ENCODE data around the gene SPEN. TPM values are rescaled to one million over a fixed set of nuclear protein-coding genes. Genes with fewer than 3 reads are reported as not detected.
"Not testable (repeated sequence)": the region's sequence is repeated elsewhere in the genome, so short reads cannot be mapped to it uniquely, and the experiment has no call there.

SPEN gene, protein sequence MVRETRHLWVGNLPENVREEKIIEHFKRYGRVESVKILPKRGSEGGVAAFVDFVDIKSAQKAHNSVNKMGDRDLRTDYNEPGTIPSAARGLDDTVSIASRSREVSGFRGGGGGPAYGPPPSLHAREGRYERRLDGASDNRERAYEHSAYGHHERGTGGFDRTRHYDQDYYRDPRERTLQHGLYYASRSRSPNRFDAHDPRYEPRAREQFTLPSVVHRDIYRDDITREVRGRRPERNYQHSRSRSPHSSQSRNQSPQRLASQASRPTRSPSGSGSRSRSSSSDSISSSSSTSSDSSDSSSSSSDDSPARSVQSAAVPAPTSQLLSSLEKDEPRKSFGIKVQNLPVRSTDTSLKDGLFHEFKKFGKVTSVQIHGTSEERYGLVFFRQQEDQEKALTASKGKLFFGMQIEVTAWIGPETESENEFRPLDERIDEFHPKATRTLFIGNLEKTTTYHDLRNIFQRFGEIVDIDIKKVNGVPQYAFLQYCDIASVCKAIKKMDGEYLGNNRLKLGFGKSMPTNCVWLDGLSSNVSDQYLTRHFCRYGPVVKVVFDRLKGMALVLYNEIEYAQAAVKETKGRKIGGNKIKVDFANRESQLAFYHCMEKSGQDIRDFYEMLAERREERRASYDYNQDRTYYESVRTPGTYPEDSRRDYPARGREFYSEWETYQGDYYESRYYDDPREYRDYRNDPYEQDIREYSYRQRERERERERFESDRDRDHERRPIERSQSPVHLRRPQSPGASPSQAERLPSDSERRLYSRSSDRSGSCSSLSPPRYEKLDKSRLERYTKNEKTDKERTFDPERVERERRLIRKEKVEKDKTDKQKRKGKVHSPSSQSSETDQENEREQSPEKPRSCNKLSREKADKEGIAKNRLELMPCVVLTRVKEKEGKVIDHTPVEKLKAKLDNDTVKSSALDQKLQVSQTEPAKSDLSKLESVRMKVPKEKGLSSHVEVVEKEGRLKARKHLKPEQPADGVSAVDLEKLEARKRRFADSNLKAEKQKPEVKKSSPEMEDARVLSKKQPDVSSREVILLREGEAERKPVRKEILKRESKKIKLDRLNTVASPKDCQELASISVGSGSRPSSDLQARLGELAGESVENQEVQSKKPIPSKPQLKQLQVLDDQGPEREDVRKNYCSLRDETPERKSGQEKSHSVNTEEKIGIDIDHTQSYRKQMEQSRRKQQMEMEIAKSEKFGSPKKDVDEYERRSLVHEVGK (N-terminal part only)
- 3.3 and 4.8 TPM in 2 replicates for total RNA-seq (2014; rRNA removed; shearing (Covaris generic); ENCODE audit: low replicate concordance)

DNA sequence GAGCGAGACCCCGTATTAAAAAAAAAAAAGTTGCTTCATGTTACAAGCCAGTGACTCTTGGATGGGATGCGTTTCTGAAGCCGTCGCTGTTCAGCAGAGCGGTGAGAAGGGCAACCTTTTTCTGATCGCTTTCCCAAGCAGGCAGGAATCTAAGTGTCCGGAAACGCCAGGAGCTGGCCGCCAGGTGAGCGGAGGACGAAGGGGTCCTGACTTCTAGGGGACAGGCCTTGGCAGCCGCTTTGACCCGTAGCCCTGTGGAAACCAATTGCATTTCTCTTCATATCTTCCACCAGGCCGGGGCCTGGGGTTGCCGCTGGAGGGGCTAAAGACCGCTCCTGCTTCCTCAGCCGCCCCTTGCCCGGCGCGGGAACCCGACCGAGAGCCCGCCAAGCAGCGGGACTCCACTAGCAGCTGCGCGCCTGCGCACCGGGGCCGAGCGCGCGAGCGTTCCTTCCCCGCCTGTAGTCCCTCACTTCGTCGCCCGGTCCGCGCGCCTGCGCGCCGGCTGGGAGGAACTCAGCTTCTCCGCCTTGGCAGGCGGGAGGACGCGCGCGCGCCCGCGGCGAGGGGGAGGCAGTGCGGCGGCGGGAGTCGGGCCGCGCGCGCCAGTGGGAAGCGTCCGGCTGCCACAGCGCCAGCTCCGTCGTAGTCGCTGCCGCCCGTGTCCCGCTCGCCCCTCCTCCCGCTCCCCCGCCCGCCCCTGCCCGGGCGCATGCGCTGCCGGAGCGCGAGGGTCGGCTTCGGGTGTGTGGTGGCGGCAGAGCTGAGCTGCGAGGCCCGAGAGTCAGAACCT is at the start of gene SPEN:
TSS of gene SPEN (plus strand) at position 608 of the 793 bp plus-strand sequence. CDS start 361 bp downstream, outside the sequence.
- Histone ChIP-seq H3K4me3 (peak within 1 kb of the TSS; percentile 78), H3K27me3 (no peaks in the 10 kb centered on the region), H3K36me3 (no peaks in the 10 kb centered on the region), H3K9me3 (no peaks in the 10 kb centered on the region)
- peak; percentile 98 for DNase-seq

DNA sequence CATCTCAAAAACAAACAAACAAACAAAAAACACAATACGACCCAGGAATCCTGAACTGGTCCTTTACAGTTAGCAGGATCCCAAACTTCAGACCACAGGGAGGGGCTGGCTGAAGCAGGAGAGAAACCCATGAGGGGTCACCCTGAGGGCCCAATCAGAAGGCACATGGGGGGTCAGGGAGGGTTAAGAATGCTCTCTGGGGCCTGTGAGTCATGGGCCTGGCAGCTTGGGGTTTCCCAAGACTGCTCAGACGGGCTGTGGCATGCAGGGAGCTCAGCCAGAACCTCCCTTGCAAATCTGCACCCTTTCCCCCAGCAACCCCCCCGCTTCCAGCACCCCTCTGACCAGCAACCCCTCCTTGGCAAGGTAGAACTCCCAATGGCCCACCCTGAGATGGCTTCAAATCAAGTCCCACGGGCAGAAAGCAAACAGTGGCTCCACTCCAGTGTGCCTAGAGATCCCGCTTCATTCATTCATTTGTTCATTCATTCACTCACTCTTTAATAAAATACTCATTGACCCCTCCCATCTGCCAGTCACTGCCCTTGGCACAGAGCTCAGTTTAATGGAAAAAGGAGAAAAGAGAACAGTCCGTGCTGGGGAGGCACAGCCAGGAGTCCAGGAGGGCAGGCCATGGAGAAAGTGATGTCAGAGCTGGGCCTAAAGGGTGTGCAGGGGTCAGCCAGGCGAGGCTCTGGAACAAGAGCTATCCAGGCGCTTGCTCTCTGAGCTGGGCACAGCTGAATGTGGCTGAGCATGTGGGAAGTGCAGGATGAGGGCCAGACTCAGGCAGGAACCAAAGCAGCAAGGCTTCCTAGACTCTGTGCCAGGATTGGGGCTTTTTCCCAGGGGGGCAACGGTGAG is 48.3 kb upstream of the SPEN start:
- Histone ChIP-seq H3K36me3 (no peaks in the 10 kb centered on the region), H3K9me3 (no peaks in the 10 kb centered on the region), H3K4me3 (no peak overlapping the region), H3K27me3 (no peaks in the 10 kb centered on the region)
- DNase-seq = peak; percentile 99

GRCh38 chr1:15799928-15800835 is 47.3 kb upstream of the SPEN start:
- no peaks in the 10 kb centered on the region for H3K36me3 ChIP-seq
- no peak overlapping the region; the same call in 1 of the 2 replicates for H3K4me3 ChIP-seq
- no peaks in the 10 kb centered on the region for H3K9me3 ChIP-seq
- H3K27me3 ChIP-seq = no peaks in the 10 kb centered on the region
- DNase-seq = peak; percentile 94

- DNase-seq = peak; percentile 47
- no peak overlapping the region for H3K4me3 ChIP-seq
- no peaks in the 10 kb centered on the region for H3K36me3 ChIP-seq
- no peaks in the 10 kb centered on the region for H3K9me3 ChIP-seq
- no peaks in the 10 kb centered on the region for H3K27me3 ChIP-seq
These were observed 45.1 kb upstream of the SPEN start for GRCh38 chr1:15802234-15802965.

DNA sequence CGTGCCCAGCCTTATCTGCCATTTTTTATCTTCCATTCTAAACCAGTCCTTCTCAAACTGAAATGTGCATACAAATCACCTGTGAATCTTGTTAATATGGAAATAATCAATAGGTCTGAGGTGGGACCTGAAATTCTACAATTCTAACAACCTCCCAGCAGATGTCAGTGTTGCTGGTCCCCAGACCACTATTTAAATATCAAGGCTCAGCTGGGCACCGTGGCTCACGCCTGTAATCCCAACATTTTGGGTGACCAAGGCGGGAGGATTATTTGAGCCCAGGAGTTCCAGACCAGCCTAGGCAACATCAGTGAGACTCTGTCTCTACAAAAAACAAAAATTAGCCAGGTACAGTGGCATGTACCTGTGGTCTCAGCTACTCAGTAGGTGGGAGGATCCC is 44.1 kb upstream of the SPEN start:
- no peak for DNase-seq
- no peak overlapping the region for H3K4me3 ChIP-seq
- H3K9me3 ChIP-seq = no peaks in the 10 kb centered on the region
- H3K36me3 ChIP-seq = no peaks in the 10 kb centered on the region
- no peaks in the 10 kb centered on the region for H3K27me3 ChIP-seq

GRCh38 chr1:15804060-15804459 is 43.4 kb upstream of the SPEN start:
- no peak overlapping the region for H3K4me3 ChIP-seq
- H3K9me3 ChIP-seq = no peaks in the 10 kb centered on the region
- no peaks in the 10 kb centered on the region for H3K27me3 ChIP-seq
- H3K36me3 ChIP-seq = no peaks in the 10 kb centered on the region
- no peak for DNase-seq

GRCh38 chr1:15807121-15807520 is 40.4 kb upstream of the SPEN start:
- no peak overlapping the region for H3K4me3 ChIP-seq
- no peak for DNase-seq
- H3K36me3 ChIP-seq = no peaks in the 10 kb centered on the region
- H3K27me3 ChIP-seq = no peaks in the 10 kb centered on the region
- H3K9me3 ChIP-seq = no peaks in the 10 kb centered on the region

DNA sequence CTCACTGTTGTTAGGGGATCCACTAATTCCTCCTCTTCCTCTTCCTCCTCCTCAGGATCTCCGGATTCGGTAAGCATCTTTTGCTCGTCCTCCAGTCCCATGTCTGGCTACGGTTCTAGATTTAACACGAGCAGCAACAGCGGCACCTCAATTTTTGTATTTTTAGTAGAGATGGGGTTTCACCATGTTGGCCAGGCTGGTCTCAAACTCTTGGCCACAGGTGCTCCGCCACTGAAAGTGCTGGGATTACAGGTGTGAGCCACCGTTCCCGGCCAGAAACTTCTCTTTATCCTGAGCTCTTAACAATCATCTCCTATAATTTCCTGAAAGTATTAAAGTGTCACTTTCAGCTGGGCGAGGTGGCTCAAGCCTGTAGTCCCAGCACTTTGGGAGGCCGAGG is 40.0 kb upstream of the SPEN start, which contains the start of gene UQCRHL:
TSS of gene UQCRHL (minus strand) at position 101 of the 400 bp plus-strand sequence. CDS start at position 101, 0 bp downstream.
- H3K27me3 ChIP-seq, H3K4me3 ChIP-seq, H3K36me3 ChIP-seq, DNase-seq, H3K9me3 ChIP-seq: not testable (repeated sequence)

DNA sequence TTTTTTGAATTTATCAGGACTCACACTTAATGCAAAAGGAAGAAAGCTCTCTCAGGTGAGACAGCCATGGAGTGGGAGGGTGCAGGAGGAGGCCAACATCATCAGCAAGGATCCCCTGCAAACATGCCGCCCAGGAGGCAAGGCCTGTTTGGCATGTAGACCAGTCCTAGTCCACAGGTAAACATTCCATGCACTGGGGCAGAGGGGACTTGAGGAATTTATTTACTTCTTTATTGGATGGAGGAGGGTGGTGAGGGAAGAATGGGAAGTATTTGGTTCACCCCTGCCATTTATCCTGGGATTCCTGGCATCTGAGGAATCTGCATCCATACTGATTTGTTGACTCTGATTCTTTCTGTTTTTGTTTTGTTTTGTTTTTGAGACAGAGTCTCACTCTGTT is 38.6 kb upstream of the SPEN start:
- Histone ChIP-seq H3K9me3 (no peaks in the 10 kb centered on the region), H3K4me3 (no peak overlapping the region), H3K36me3 (no peaks in the 10 kb centered on the region), H3K27me3 (no peaks in the 10 kb centered on the region)
- no peak for DNase-seq

DNA sequence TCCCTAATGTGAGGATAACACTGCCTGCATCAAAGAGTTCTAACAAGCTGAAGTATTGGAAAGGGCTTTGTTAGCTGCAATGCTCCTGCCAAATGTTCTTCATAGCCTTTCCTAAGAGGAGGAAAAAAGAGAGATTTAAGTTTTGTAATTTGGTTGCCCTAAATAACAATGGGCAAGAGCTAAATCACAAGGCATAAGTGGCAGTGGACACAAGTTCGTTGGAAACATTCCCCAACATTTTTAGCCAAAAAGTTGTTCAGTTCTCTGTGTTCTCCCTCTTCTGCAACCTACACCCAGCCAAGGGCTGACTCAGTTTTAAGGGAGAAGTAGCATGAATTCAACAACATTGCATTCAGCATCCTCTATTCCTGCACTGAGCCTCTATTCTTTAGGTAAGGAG is 37.4 kb upstream of the SPEN start:
- no peaks in the 10 kb centered on the region for H3K27me3 ChIP-seq
- DNase-seq = no peak

GRCh38 chr1:15816674-15817073 is 30.8 kb upstream of the SPEN start:
- DNase-seq = no peak
- no peak overlapping the region for H3K4me3 ChIP-seq

More for the DNA sequence above, 37.4 kb upstream of the SPEN start:
- H3K36me3 ChIP-seq = no peaks in the 10 kb centered on the region
- no peak overlapping the region for H3K4me3 ChIP-seq
- H3K9me3 ChIP-seq = no peaks in the 10 kb centered on the region

GRCh38 chr1:15820478-15820877 is 27.0 kb upstream of the SPEN start:
- Histone ChIP-seq H3K27me3 (no peaks in the 10 kb centered on the region), H3K4me3 (no peak overlapping the region), H3K9me3 (no peaks in the 10 kb centered on the region), H3K36me3 (no peaks in the 10 kb centered on the region)
- DNase-seq = peak; percentile 37

More at GRCh38 chr1:15816674-15817073, 30.8 kb upstream of the SPEN start:
- Histone ChIP-seq H3K36me3 (no peaks in the 10 kb centered on the region), H3K9me3 (no peaks in the 10 kb centered on the region), H3K27me3 (no peaks in the 10 kb centered on the region)

DNA sequence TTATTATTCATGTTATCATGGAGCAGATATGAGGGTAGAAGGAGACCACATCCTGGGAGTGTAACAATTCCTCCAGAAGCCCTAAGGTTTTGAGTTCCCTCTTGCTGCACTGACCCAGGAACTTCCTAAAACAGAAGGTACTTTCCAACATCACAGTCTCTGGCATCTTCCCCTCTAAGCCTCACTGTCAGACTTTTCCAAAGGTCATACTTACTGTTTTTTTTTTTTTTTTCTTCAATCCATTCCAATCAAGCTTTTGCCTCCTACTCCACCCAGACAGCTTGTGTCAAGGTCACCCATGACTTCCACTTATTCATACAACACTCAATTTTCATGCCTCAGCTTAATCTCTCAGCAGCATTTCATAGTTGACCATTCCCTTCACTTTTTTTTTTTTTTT is 21.7 kb upstream of the SPEN start:
- no peaks in the 10 kb centered on the region for H3K27me3 ChIP-seq
- H3K9me3 ChIP-seq = no peaks in the 10 kb centered on the region
- no peaks in the 10 kb centered on the region for H3K36me3 ChIP-seq
- DNase-seq = no peak
- H3K4me3 ChIP-seq = no peak overlapping the region

Data from MG63 (cell line).